ENCODE measurements around the gene OR6Y1. TPM values are rescaled to one million over a fixed set of nuclear protein-coding genes. Genes with fewer than 3 reads are reported as not detected.

Gene OR6Y1
- total RNA-seq, result not detected in 2 replicates

GRCh38 chr1:158554352-158554751 lies at the start of gene OR6Y1:
Gene OR6Y1, minus strand, starts transcription at chr1:158554405. Its CDS starts 6,300 bp downstream, at chr1:158548105.
- Histone ChIP-seq H3K36me3 (ENCODE audit: control insufficient read depth, insufficient read depth, low read length) (no peaks in the 10 kb centered on the region), H3K4me3 (ENCODE audit: low read depth, low read length) (no peak within 1 kb of the TSS), H3K27me3 (ENCODE audit: control insufficient read depth, insufficient read depth, low read length) (no peaks in the 10 kb centered on the region)
- TF ChIP-seq CTCF (IDR thresholded peaks at IDR 0.05; ENCODE audit: insufficient read depth, low read length, severe bottlenecking), result no peak
- DNase-seq (ENCODE audit: low read depth), result no peak
- FAIRE-seq, result no peak

- Histone ChIP-seq H3K4me3 (ENCODE audit: low read depth, low read length) (no peak overlapping the region), H3K36me3 (ENCODE audit: control insufficient read depth, insufficient read depth, low read length) (no peaks in the 10 kb centered on the region), H3K27me3 (ENCODE audit: control insufficient read depth, insufficient read depth, low read length) (no peaks in the 10 kb centered on the region)
- no peak for FAIRE-seq
- TF ChIP-seq CTCF (IDR thresholded peaks at IDR 0.05; ENCODE audit: insufficient read depth, low read length, severe bottlenecking), result no peak
- no peak for DNase-seq (ENCODE audit: low read depth)
Measured at GRCh38 chr1:158600735-158601134, 46.5 kb upstream of the OR6Y1 start.

GRCh38 chr1:158586942-158587341 lies 32.7 kb upstream of the OR6Y1 start:
- H3K27me3 ChIP-seq (ENCODE audit: control insufficient read depth, insufficient read depth, low read length), result no peaks in the 10 kb centered on the region
- no peak overlapping the region for H3K4me3 ChIP-seq (ENCODE audit: low read depth, low read length)
- DNase-seq (ENCODE audit: low read depth), result no peak
- FAIRE-seq, result no peak
- no peak for TF ChIP-seq CTCF (IDR thresholded peaks at IDR 0.05; ENCODE audit: insufficient read depth, low read length, severe bottlenecking)
- no peaks in the 10 kb centered on the region for H3K36me3 ChIP-seq (ENCODE audit: control insufficient read depth, insufficient read depth, low read length)

GRCh38 chr1:158583962-158584361 lies 29.8 kb upstream of the OR6Y1 start:
- DNase-seq (ENCODE audit: low read depth) (peak; percentile 18), FAIRE-seq (no peak)
- TF ChIP-seq CTCF (IDR thresholded peaks at IDR 0.05; ENCODE audit: insufficient read depth, low read length, severe bottlenecking), result no peak
- Histone ChIP-seq H3K36me3 (ENCODE audit: control insufficient read depth, insufficient read depth, low read length) (no peaks in the 10 kb centered on the region), H3K4me3 (ENCODE audit: low read depth, low read length) (no peak overlapping the region), H3K27me3 (ENCODE audit: control insufficient read depth, insufficient read depth, low read length) (no peaks in the 10 kb centered on the region)

- DNase-seq (ENCODE audit: low read depth) (no peak), FAIRE-seq (no peak)
- H3K4me3 ChIP-seq (ENCODE audit: low read depth, low read length), result no peak within 1 kb of the TSS
- no peaks in the 10 kb centered on the region for H3K27me3 ChIP-seq (ENCODE audit: control insufficient read depth, insufficient read depth, low read length)
- no peak for TF ChIP-seq CTCF (IDR thresholded peaks at IDR 0.05; ENCODE audit: insufficient read depth, low read length, severe bottlenecking)
- H3K36me3 ChIP-seq (ENCODE audit: control insufficient read depth, insufficient read depth, low read length), result no peaks in the 10 kb centered on the region
Measured at GRCh38 chr1:158579733-158580132, 25.5 kb upstream of the OR6Y1 start, which contains the start of gene OR10X1. Gene OR10X1, minus strand, starts transcription at chr1:158579899. Its CDS starts 0 bp downstream, at chr1:158579899.

GRCh38 chr1:158577561-158577960 lies 23.4 kb upstream of the OR6Y1 start:
- Histone ChIP-seq H3K27me3 (ENCODE audit: control insufficient read depth, insufficient read depth, low read length) (no peaks in the 10 kb centered on the region), H3K4me3 (ENCODE audit: low read depth, low read length) (no peak overlapping the region), H3K36me3 (ENCODE audit: control insufficient read depth, insufficient read depth, low read length) (no peaks in the 10 kb centered on the region)
- DNase-seq (ENCODE audit: low read depth), result no peak
- no peak for TF ChIP-seq CTCF (IDR thresholded peaks at IDR 0.05; ENCODE audit: insufficient read depth, low read length, severe bottlenecking)
- FAIRE-seq, result no peak
